Measurements from ENCODE around the gene C11orf68. TPM values are rescaled to one million over a fixed set of nuclear protein-coding genes. Genes with fewer than 3 reads are reported as not detected.

C11orf68 gene
- total and polyA plus RNA-seq, 10 of the 15 experiments (the other 5 are each of a cell fraction or from before 2014, with no cell fraction given), result 3.0 to 25.4 (median 16.7) TPM

- Histone ChIP-seq H3K9me3 (replicated peaks; ENCODE audit: control insufficient read depth, insufficient read depth, low read length) (no peaks in the 10 kb centered on the region), H3K79me2 (ENCODE audit: control insufficient read depth, insufficient read depth, low read length) (no peaks in the 10 kb centered on the region), H3K4me2 (ENCODE audit: control insufficient read depth, insufficient read depth) (no peak overlapping the region), H2AFZ (ENCODE audit: control insufficient read depth, low read depth, low read length) (no peak overlapping the region), H3K27ac (ENCODE audit: control insufficient read depth, insufficient read depth) (no peak overlapping the region), H3K4me1 (ENCODE audit: control insufficient read depth, insufficient read depth, low read length) (peaks cover 8% of the 10 kb centered on the region), H3K9ac (ENCODE audit: control insufficient read depth, insufficient read depth, low read length) (no peak overlapping the region), H3K36me3 (ENCODE audit: control insufficient read depth in 2 of 2, insufficient read depth in 2 of 2, low read length in 1 of 2) (no peaks in the 10 kb centered on the region), H3K4me3 (no peak overlapping the region), H4K20me1 (ENCODE audit: control insufficient read depth, insufficient read depth) (no peaks in the 10 kb centered on the region), H3K27me3 (replicated peaks in 1 of 2; ENCODE audit: control insufficient read depth in 2 of 2, insufficient read depth in 2 of 2, low read length in 1 of 2) (no peaks in the 10 kb centered on the region)
- TF ChIP-seq BACH1 (IDR thresholded peaks at IDR 0.05; ENCODE audit: borderline replicate concordance), result no peak
- no peak for TF ChIP-seq CUX1 (IDR thresholded peaks at IDR 0.05; ENCODE audit: insufficient replicate concordance, low read depth, low read length)
- TF ChIP-seq ASH2L (IDR thresholded peaks at IDR 0.05; ENCODE audit: borderline replicate concordance, low read depth), result no peak
- TF ChIP-seq KDM1A (IDR thresholded peaks at IDR 0.05; ENCODE audit: borderline replicate concordance), result no peak
- TF ChIP-seq, protein P1, sequence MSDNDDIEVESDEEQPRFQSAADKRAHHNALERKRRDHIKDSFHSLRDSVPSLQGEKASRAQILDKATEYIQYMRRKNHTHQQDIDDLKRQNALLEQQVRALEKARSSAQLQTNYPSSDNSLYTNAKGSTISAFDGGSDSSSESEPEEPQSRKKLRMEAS (IDR thresholded peaks at IDR 0.05; ENCODE audit: low read depth, low read length), result no peak
- TF ChIP-seq CHD1 (IDR thresholded peaks at IDR 0.05; ENCODE audit: low read depth, low read length), result no peak
- no peak for TF ChIP-seq NRF1 (conservative IDR thresholded peaks at IDR 0.05; ENCODE audit: low read depth, low read length)
- no peak for TF ChIP-seq USF1 (IDR thresholded peaks at IDR 0.05; ENCODE audit: borderline replicate concordance, extremely low read length, insufficient read depth, low read depth, low read length)
- ChIA-PET POLR2A (no interaction called here), RAD21 (ENCODE audit: unreplicated experiment) (no interaction called here), SMC1A (ENCODE audit: uncharacterized antibody, unreplicated experiment) (no interaction called here), CTCF (interaction anchor here (1.3 kb wide), 1 partner anchor 61 kb away, joined by 3 read pairs; no protein-coding TSS in a partner anchor)
- DNase-seq (ENCODE audit: low read depth, low spot score) (no peak), ATAC-seq (no peak), FAIRE-seq (no peak)
- in situ Hi-C loops (cut with MboI) (no loop called here), intact Hi-C loops (cut with micrococcal nuclease; ENCODE audit: unreplicated experiment) (no loop called here)
- BruUV-seq (replicated peaks), result no TSS peak
- 53% methylated on average over 11 of the region's 11 CpGs for WGBS (ENCODE audit: insufficient coverage, insufficient replicate concordance, low lambda C conversion rate, missing lambda C conversion rate)
These were observed 27.2 kb upstream of the C11orf68 start for GRCh38 chr11:65945941-65946558.

Measured in GM12878 (cell line).